Activated CD4-positive, alpha-beta T cell treated with anti-CD3 and anti-CD28 coated beads, Interleukin-2, Interleukin-6, amounts not matched to agents 100 ng/mL and 50 ng/mL, durations not matched to agents 16 hours and 8 hours (primary cell): ENCODE measurements around the gene RCSD1.

Experiments
- DNase-seq: peaks from one replicate; pipeline ENCODE4 v3.0.0-alpha.2; 2020

RCSD1 gene

GRCh38 chr1:167695756-167696561, 65.9 kb downstream of the RCSD1 start:
- no peak for DNase-seq

DNA sequence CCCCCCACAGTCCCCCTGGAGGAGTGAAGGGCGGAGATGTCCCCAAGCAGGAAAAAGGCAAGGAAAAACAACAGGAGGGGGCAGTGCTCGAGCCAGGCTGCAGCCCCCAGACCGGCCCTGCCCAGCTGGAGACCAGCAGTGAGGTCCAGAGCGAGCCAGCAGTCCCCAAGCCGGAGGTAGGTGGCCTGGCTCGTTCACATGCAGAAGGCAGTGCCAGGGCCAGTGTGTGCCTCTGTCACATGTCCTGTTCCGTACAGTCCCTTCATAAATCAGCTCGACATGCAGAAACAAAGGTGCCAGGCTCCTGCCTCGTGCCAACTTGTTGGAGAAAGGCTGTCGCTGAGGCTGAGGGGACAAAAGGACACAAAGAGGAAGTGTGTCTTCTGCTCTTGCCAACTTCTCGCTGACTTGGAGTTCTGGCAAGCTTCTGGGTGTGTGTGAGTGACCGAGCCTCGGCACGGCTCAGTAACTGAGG, 67.7 kb downstream of the RCSD1 start:
- DNase-seq, result no peak

- DNase-seq, result no peak
Measured at GRCh38 chr1:167698313-167698712, 68.3 kb downstream of the RCSD1 start.

GRCh38 chr1:167701510-167701909, 71.5 kb downstream of the RCSD1 start:
- DNase-seq, result no peak

- DNase-seq, result no peak
Measured at GRCh38 chr1:167703557-167703956, 73.5 kb downstream of the RCSD1 start.

- DNase-seq, result no peak
Measured at GRCh38 chr1:167704715-167705114, 74.7 kb downstream of the RCSD1 start.

DNA sequence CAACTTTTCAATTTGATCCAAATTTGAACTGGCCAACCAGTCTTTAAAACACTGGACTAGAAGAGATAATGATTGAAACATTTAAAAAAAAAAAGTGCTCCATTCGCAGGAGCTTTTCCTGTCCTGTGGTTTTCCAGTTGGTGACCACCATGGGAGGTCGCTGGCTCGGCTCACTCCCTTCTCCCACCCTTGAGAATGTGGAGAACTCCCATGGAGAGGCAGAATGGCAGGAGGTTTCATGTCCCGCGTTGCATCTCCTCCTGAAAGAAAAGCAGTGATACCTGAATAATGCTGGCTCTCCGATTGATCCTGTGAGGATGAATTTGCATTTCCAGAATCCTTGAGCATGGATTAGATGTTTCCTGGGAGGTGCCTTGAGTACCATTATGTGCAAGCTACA, 75.2 kb downstream of the RCSD1 start:
- DNase-seq, result no peak

DNA sequence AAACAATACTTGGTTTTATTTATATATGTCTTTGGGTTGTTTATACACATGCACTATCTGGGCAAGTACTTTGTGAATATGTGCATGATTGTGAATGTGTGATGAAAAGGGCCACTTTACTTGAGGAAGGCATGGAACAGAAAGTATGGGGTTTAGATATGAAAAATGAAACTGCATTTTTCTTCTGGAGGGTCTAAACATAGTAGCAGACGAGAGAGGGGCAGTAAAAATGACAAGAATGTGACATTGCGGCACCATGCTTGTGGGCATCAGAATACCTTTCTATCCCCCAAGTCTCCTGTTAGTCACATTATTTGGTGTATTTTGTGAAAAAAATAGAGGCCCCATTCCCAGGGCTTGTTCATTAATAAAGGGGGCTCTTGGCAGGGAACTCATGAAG, 76.3 kb downstream of the RCSD1 start:
- no peak for DNase-seq

DNA sequence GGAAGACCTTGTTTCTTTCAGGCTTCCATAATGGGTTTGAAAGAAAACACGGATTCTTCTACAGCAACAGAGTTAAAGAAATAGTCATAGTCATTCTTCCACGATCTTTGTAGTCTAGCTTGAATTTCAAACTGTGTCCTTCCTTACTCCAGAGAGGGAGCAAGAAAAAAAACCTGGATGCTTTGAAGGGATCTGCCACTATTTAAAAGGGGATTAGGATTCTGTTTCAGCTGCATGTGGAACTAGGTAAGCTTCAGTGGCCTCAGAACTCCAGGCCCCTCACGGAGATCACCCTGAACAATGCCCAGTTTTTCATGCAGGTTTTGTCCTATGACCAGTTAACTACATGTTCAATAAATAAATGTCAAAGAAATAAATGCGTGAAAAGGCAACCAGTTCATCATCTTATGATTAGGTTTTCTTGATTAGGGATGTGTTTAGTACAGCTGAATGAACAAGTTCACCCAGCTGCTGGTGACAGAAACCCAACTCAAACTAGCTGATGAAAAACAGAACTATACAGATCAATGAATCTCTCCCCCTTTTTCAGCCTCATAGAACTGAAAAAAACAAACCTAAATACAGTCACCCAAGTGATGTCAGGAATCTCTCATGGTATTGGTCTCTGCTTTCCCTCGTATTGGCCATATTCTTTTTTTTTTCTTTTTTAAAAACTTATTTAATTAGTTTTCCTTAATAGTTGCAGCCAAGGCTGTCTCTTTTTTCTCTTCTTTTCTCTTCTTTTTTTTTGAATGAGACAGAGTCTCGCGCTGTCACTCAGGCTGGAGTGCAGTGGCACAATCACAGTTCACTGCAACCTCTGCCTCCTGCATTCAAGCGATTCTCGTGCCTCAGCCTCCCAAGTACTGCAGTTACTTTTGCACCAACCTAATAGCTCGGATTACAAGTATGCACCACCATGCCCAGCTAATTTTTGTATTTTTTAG, 77.2 kb downstream of the RCSD1 start:
- DNase-seq, result no peak

DNA sequence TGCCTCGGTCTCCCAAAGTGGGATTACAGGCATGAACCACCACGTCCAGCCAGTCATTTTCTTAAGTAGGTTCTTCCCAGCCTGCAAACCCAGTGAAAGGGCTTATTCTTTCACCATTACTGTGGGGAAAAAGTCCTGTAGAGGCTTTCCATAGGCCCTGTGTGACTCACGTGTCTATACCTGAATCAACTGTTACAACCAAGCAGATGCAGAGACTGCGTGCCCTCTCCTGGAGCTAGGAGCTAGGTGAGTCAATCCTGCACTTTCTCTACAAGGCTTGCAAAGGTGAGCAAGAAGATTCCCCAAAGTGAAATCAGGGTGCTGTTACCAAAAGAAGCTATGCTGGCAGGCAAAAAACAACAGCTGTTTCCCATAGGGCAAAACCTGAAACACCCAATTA, 77.9 kb downstream of the RCSD1 start:
- no peak for DNase-seq

DNA sequence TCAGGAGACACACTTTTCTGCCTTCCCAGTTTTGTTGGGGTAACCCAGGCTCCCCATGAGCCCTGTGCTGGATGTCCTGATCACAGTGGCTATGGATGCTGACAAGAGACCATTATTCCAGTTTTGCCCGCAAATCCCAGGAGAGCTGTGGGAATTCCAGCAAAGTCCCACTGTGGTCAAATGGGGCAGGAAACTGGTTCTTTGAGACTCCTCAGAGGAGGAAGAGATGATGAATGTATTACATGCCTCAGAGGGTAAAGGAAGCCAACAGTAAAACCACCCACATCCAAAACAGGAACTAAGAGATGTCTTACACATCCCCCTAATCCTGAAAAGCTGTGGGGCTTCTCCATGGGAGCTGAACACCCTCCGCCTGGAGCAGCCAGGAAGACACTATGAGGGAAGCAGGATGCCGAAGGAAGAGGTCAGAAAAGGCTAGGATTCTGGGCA, 78.9 kb downstream of the RCSD1 start:
- DNase-seq, result no peak

DNA sequence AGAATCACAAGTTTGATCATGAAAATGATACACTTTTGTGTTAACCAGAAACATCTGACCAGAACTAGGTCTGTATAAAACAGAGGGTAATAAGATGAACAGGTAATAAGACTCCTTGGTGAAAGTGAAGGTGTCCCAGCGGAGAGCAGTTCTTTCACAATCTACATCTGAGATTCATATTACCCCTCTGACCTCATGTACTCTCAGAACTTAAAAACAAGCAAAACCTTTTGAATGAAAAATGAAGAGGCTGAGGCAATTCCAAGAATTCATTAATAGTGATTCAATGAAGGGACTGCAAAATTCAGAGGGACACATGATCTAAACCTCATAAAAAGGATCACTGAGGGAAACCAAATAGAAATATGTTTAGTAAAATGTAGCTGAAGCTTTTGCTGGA, 80.8 kb downstream of the RCSD1 start:
- no peak for DNase-seq

DNA sequence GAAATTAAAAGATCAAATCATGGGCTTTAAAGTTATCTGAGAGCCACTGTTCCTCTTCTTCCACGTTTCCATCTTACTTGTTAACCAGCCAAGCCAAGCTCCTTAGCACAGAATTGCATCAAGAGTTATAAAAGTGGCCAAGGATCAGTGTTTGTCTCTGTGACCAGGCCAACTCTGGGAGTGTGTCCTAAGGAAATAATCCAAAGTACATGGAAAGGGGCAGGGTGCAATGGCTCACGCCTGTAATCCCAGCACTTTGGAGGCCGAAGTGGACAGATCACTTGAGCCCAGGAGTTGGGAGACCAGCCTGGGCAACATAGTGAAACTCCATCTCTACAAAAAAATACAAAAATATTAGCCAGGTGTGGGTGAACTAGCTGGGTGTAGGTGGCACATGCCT, 81.8 kb downstream of the RCSD1 start:
- no peak for DNase-seq

DNA sequence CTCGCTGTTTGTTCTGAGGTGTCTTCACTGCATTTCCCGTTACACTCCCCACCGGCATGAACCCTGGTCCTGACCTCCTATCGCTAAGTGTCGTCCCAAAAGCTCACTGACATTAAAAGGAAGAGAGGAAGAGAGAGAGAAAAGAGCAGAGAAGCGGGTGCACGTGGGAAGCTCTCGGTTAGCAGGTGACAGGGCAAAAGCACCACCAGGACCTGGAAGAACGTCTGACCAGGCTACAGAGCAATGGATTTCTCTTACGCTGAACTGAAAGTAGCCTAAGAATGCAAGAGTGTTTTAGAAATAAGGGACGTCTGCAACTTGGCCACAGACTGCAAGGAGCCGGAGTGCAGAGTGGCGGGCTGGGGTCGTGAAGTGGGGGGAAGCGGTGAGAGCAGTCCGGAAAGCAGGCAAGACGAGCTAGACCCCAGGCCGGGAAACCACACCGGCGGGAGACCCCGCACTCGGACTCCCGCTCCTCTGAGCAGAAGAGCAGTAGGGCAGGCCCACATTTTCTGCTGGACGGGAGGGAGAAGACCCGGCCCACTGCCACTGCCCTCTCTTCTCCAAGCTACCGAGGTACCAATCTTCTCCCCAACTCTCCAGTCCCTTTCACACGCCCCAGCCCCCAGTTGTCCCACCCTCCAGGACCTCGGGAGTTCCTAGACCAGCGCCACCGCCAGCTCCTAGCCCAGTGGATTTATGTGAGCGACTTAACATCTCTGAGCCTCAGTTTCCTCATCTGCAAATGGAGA, 83.5 kb downstream of the RCSD1 start:
- no peak for DNase-seq

- peak; percentile 89 for DNase-seq
Measured at GRCh38 chr1:167714098-167714438, 84.0 kb downstream of the RCSD1 start.

GRCh38 chr1:167714439-167715156, 84.6 kb downstream of the RCSD1 start:
- peak; percentile 91 for DNase-seq

DNA sequence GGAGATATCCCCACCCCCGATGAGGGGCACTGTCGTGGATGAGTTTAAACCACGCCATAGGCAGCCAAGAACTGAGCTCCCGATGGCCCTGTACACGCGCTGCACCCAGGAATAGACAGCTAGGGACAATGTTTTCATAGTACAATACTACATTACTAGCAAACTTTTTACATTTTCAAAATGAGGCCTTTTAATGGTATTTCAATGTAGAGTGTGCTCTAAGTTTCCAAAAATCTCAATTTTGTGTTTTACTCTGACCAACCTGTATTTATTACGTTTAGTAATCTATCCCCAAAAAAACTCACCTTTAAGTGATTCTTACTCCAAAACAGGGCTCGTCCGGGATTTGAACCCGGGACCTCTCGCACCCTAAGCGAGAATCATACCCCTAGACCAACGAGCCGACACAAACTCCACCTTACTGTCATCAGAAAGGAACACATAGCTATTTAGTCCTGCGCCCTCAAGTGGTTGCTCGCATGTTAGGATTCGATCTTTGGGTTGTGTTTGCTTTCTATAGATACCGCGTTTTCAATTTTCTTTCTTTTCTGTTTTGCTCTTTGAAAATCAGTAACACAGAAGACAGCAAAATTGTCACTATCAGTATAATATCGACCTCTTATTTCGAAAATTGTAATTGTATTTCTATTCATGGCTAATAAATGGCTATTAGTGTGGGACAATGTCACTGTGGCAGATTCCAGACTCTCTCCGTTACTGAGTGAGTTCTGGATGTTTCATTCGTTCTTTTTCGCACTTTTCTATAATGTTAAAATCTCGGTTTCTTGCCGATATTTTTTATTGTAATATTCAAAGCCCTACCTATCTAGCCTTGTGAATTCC, 85.3 kb downstream of the RCSD1 start:
- DNase-seq, result peak; percentile 93

- DNase-seq, result no peak
Measured at GRCh38 chr1:167716000-167716271, 85.9 kb downstream of the RCSD1 start.

DNA sequence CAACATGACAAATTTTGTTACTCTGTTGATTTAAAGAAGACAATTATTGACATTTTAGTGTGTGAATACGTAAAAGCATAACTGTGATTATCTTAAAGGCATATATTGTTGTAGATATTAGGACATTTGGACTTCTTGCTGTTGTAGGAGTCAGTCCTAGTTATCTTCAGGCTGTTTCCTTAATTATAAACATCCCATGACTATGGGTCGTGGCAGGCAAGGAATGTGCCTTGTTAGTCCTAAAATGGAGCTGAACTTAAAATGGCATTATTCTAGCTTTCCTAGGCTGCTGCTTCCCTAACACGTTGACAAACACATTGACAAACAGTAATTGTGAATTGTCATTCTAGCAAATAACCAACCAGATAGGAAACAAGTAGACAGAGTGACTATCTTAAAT, 87.3 kb downstream of the RCSD1 start:
- DNase-seq, result no peak

DNA sequence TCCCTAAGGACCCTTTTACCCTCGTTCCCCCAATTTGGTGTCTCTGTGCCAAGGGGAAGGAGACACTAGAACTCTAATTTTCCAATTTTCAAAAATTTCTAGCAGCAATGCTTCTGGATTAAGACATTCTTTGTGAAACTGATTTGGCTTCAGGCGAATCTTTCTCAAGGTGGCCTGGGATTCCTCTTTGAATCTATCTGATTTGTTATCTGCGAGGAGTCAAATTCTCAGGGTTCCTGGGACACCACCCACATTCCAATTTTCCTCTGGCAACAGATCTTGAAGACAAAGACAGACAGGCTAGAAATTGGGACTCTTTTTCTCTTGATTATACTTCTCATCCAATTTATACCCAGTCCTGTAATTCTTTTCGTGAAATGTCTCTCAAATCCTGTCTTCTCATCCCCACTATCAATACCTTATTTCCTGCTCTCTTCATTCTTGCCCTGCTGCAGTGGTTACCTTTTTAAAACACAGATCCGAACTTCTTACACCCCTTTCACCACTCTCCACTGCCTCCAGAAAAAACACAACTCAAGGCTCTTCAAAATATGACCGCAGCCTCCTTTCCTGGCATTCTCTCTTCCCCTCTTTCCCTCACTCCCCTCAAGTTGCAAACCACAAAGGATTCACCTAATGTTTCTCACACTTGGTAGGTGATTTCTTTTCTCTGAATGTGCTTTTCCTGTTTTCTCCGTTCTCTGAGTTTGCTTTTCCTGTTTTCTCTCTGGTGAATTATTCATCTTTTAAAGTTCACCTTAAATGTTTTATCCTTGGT, 89.1 kb downstream of the RCSD1 start:
- no peak for DNase-seq
